ENCODE measurements around the gene PIK3IP1.

DNA sequence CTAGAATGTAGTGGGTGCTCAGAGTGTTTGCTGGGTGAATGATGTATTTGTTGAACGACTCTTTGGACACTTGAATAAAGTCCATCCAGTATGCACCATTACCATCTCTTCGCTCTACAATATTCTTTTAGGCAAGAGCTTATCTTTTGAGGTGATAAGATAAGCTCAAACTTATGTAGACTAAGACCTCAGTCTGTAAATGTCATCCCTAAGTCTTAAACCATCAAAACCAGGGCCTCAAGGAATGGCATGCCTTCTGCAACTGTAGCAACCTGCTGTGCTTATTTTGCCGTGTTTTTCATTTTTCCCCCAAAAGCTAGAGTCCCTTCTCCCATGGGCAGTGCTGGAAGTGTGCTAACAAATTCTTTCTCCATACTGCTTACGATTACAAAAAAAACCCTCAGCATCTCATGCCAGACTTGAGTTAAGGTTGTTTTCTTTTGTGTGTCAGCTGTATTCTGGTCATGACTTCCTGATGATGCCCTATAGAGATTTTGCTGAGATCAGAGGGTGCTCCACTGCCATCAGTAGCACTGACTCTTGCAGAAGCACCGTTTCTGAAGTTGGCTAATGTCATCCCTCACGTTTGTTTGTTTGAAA lies 52.4 kb downstream of the PIK3IP1 start:
- TF ChIP-seq POLR2A (IDR thresholded peaks at IDR 0.05; ENCODE audit: low read depth, low read length) (no peak), POLR2AphosphoS5 (IDR thresholded peaks at IDR 0.05; ENCODE audit: low read depth, low read length) (no peak), TAF1 (IDR thresholded peaks at IDR 0.05; ENCODE audit: borderline replicate concordance, low read depth, low read length) (no peak)
